ENCODE data around the gene MYF5. TPM values are rescaled to one million over a fixed set of nuclear protein-coding genes. Genes with fewer than 3 reads are reported as not detected.

MYF5 gene
- total RNA-seq, 1 experiment from 2014 or later, result not detected

DNA sequence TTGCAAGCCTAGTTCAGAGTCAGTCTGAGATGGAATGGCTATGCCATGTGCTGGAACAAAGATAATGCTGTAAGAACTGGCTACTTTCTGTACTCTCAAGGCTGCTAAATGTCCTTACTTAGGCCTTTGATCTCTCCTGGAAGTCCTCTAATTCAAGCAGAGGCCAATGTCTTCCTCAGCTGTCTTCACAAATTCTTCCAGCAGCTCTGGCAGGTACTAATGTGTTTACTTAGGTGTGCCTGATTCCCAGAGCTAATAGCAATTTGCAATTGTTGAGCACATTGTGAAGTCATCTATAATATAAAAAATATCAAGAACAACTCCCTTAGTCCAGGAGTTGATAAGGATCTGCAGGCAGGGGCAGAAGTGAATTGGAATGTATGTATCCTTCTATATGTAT lies 3.8 kb upstream of the MYF5 start:
- Histone ChIP-seq H2AK5ac (ENCODE audit: insufficient read length, low read length) (no peak overlapping the region), H2BK20ac (ENCODE audit: low read depth, low read length, poor library complexity, severe bottlenecking) (no peak overlapping the region), H3K27me3 (ENCODE audit: insufficient read depth, low read length) (peaks cover 48% of the 10 kb centered on the region; the same call in 1 of the 2 replicates), H4K20me1 (ENCODE audit: control insufficient read depth, insufficient read depth, insufficient read length) (no peaks in the 10 kb centered on the region), H4K91ac (ENCODE audit: insufficient read length, low read depth, low read length) (no peak overlapping the region), H3K79me2 (ENCODE audit: insufficient read depth, low read length) (no peaks in the 10 kb centered on the region), H3K14ac (ENCODE audit: insufficient read depth, low read length) (no peak overlapping the region), H2BK120ac (ENCODE audit: low read depth, low read length, poor library complexity, severe bottlenecking) (no peak overlapping the region), H3K18ac (ENCODE audit: insufficient read length, low read depth, low read length) (no peak overlapping the region), H3K27ac (ENCODE audit: insufficient read length, low read depth, low read length) (no peak overlapping the region), H3K23ac (ENCODE audit: insufficient read length, low read depth, low read length) (no peak overlapping the region), H2BK5ac (ENCODE audit: insufficient read length, low read length) (no peak overlapping the region), H3K56ac (ENCODE audit: insufficient read length, low read depth, low read length) (no peak overlapping the region), H3K4me1 (ENCODE audit: insufficient read depth, low read length) (peaks cover 15% of the 10 kb centered on the region), H3K79me1 (ENCODE audit: insufficient read depth, low read depth, low read length, poor library complexity, severe bottlenecking) (no peaks in the 10 kb centered on the region), H3K23me2 (ENCODE audit: insufficient read length, low read depth, low read length, poor library complexity, severe bottlenecking) (peaks cover 20% of the 10 kb centered on the region), H3T11ph (ENCODE audit: low read length) (no peak overlapping the region), H3K4me2 (ENCODE audit: insufficient read depth, insufficient read length, low read length) (no peak overlapping the region), H2AFZ (ENCODE audit: low read length) (no peak overlapping the region), H4K8ac (replicated peaks; ENCODE audit: insufficient read length, low read depth, low read length) (no peak overlapping the region), H2BK12ac (ENCODE audit: insufficient read length, low read depth, low read length) (no peak overlapping the region), H3K4ac (ENCODE audit: low read depth, low read length) (no peak overlapping the region), H3K9ac (ENCODE audit: extremely low read depth, insufficient read length, low read length) (no peak overlapping the region), H4K5ac (ENCODE audit: insufficient read length, low read depth, low read length) (no peak overlapping the region), H3K9me3 (ENCODE audit: control insufficient read depth, low read depth, low read length) (no peaks in the 10 kb centered on the region), H2BK15ac (ENCODE audit: low read depth, low read length) (no peak overlapping the region)
- Mint-ChIP-seq H3K36me3 (ENCODE audit: insufficient read depth in 1 of 3, low read depth in 3 of 3) (no peaks in the 10 kb centered on the region), H3K4me1 (peaks cover 68 to 70% of the 10 kb centered on the region in 2 experiments), H3K27ac (no peak overlapping the region), H3K4me3 (no peak overlapping the region), H3K27me3 (ENCODE audit: low read depth) (peaks cover 84% of the 10 kb centered on the region), H3K9me3 (no peaks in the 10 kb centered on the region; a peak in 1 of 5 replicates)
- DNase-seq, result no peak
- TF ChIP-seq, protein P1, sequence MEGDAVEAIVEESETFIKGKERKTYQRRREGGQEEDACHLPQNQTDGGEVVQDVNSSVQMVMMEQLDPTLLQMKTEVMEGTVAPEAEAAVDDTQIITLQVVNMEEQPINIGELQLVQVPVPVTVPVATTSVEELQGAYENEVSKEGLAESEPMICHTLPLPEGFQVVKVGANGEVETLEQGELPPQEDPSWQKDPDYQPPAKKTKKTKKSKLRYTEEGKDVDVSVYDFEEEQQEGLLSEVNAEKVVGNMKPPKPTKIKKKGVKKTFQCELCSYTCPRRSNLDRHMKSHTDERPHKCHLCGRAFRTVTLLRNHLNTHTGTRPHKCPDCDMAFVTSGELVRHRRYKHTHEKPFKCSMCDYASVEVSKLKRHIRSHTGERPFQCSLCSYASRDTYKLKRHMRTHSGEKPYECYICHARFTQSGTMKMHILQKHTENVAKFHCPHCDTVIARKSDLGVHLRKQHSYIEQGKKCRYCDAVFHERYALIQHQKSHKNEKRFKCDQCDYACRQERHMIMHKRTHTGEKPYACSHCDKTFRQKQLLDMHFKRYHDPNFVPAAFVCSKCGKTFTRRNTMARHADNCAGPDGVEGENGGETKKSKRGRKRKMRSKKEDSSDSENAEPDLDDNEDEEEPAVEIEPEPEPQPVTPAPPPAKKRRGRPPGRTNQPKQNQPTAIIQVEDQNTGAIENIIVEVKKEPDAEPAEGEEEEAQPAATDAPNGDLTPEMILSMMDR (conservative IDR thresholded peaks at IDR 0.05), result no peak

Data from H9 (cell line).